ENCODE measurements around the gene IL26. TPM values are rescaled to one million over a fixed set of nuclear protein-coding genes. Genes with fewer than 3 reads are reported as not detected.

IL26 gene
- polyA plus RNA-seq, 1 donor (not counting 4 experiments of a cell fraction or from before 2014, with no cell fraction given), result not detected

DNA sequence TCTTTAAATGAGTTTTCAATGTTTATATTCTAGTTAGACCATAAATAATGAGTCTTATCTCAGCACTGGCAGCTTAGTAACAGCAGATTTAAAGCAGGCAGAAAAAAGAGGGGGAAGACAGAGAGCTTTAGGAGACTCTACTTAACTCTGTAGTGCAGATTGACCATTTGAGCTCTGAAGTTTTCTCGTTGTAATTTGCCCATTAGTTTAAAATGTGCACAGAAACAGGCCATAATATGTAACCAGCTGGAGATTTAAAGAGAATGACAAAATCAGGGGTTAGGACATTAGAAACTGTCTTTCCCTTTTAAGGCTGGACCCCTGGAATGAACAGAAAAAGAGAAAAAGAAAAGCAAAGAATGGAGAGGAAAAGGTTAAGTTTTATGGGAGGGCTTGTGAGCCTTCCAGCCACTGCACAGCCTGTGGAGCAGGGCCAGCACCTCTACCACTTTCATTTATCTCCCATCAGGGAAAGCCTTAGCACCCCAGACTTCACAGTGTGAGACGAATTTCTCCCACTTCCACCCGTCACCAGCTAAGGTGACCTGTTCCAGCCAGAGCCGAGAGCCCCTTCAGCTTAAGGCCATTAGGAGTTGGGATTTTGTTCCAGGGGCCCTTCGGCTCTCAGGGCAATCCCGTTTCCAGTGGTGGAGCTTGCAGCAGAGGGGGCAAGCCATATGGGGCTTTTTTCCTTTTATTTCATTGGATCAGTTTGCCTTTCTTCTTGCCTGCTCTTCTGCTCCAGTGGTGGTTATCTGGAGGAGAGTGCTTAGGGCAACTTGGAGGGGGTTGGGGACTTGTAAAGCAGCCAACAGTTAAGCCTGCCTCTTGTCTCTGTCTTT lies 19.8 kb upstream of the IL26 start:
- Histone ChIP-seq H3K27me3 (ENCODE audit: control insufficient read depth, extremely low read depth, insufficient read depth, low read length) (no peaks in the 10 kb centered on the region), H3K9me3 (ENCODE audit: control insufficient read depth, low read depth, low read length) (no peaks in the 10 kb centered on the region), H3K9ac (ENCODE audit: control insufficient read depth, extremely low read depth, insufficient read depth, low read length) (no peak overlapping the region), H3K4me2 (ENCODE audit: control insufficient read depth, extremely low read depth, insufficient read depth, low read depth, low read length) (no peak overlapping the region), H3K4me3 (ENCODE audit: control insufficient read depth in 2 of 3, extremely low read depth in 1 of 3, insufficient read depth in 2 of 3, low read depth in 1 of 3, low read length in 3 of 3) (no peak overlapping the region), H3K79me2 (ENCODE audit: control insufficient read depth, insufficient read depth, low read length) (no peaks in the 10 kb centered on the region), H4K20me1 (ENCODE audit: control insufficient read depth, extremely low read depth, insufficient read depth, low read length) (no peaks in the 10 kb centered on the region), H3K36me3 (ENCODE audit: control insufficient read depth in 2 of 2, extremely low read depth in 1 of 2, insufficient read depth in 2 of 2, low read length in 2 of 2) (no peaks in the 10 kb centered on the region), H2AFZ (ENCODE audit: control insufficient read depth, low read length) (no peak overlapping the region), H3K27ac (ENCODE audit: control insufficient read depth, insufficient read depth, low read length) (no peak overlapping the region), H3K4me1 (ENCODE audit: control insufficient read depth, extremely low read depth, insufficient read depth, low read length) (peaks cover 7% of the 10 kb centered on the region), H3K9me1 (ENCODE audit: control insufficient read depth, extremely low read depth, insufficient read depth, low read length) (no peaks in the 10 kb centered on the region)
- TF ChIP-seq, protein P1, sequence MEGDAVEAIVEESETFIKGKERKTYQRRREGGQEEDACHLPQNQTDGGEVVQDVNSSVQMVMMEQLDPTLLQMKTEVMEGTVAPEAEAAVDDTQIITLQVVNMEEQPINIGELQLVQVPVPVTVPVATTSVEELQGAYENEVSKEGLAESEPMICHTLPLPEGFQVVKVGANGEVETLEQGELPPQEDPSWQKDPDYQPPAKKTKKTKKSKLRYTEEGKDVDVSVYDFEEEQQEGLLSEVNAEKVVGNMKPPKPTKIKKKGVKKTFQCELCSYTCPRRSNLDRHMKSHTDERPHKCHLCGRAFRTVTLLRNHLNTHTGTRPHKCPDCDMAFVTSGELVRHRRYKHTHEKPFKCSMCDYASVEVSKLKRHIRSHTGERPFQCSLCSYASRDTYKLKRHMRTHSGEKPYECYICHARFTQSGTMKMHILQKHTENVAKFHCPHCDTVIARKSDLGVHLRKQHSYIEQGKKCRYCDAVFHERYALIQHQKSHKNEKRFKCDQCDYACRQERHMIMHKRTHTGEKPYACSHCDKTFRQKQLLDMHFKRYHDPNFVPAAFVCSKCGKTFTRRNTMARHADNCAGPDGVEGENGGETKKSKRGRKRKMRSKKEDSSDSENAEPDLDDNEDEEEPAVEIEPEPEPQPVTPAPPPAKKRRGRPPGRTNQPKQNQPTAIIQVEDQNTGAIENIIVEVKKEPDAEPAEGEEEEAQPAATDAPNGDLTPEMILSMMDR (optimal IDR thresholded peaks at IDR 0.05 in 1 of 3, IDR thresholded peaks at IDR 0.05 in 1 of 3, conservative IDR thresholded peaks at IDR 0.05 in 1 of 3; ENCODE audit: extremely low read depth in 1 of 3, insufficient read depth in 2 of 3, low read length in 3 of 3), result no peak
- TF ChIP-seq EZH2 (IDR thresholded peaks at IDR 0.05; ENCODE audit: low read length), result no peak
- no peak for FAIRE-seq
- no peak for DNase-seq (ENCODE audit: low read depth, low spot score)
- dilution Hi-C loops (cut with MboI; ENCODE audit: extremely low pct_ligation_motif_present, low sequenced_read_pairs), result no loop called here

DNA sequence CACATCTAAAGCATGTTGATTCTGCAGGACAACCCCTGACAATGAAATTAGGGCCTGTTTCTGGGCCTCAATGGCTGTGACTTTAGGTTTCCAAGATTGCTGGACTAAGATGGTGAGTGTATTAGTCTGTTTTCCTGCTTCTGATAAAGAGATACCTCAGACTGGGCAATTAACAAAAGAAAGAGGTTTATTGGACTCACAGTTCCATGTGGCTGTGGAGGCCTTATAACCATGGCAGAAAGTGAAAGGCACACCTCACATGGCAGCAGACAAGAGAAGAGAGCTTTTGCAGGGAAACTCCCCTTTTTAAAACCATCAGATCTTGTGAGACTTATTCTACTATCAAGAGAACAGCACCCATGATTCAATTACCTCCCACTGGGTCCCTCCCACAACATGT lies 17.2 kb upstream of the IL26 start:
- dilution Hi-C loops (cut with MboI; ENCODE audit: extremely low pct_ligation_motif_present, low sequenced_read_pairs), result no loop called here
- Histone ChIP-seq H3K4me2 (ENCODE audit: control insufficient read depth, extremely low read depth, insufficient read depth, low read depth, low read length) (no peak overlapping the region), H3K36me3 (ENCODE audit: control insufficient read depth in 2 of 2, extremely low read depth in 1 of 2, insufficient read depth in 2 of 2, low read length in 2 of 2) (no peaks in the 10 kb centered on the region), H3K79me2 (ENCODE audit: control insufficient read depth, insufficient read depth, low read length) (no peaks in the 10 kb centered on the region), H3K27ac (ENCODE audit: control insufficient read depth, insufficient read depth, low read length) (no peak overlapping the region), H3K9ac (ENCODE audit: control insufficient read depth, extremely low read depth, insufficient read depth, low read length) (no peak overlapping the region), H3K4me3 (ENCODE audit: control insufficient read depth in 2 of 3, extremely low read depth in 1 of 3, insufficient read depth in 2 of 3, low read depth in 1 of 3, low read length in 3 of 3) (no peak overlapping the region), H4K20me1 (ENCODE audit: control insufficient read depth, extremely low read depth, insufficient read depth, low read length) (no peaks in the 10 kb centered on the region), H3K9me1 (ENCODE audit: control insufficient read depth, extremely low read depth, insufficient read depth, low read length) (no peaks in the 10 kb centered on the region), H3K9me3 (ENCODE audit: control insufficient read depth, low read depth, low read length) (no peaks in the 10 kb centered on the region), H3K4me1 (ENCODE audit: control insufficient read depth, extremely low read depth, insufficient read depth, low read length) (peaks cover 17% of the 10 kb centered on the region), H2AFZ (ENCODE audit: control insufficient read depth, low read length) (no peak overlapping the region), H3K27me3 (ENCODE audit: control insufficient read depth, extremely low read depth, insufficient read depth, low read length) (no peaks in the 10 kb centered on the region)
- DNase-seq (ENCODE audit: low read depth, low spot score) (no peak), FAIRE-seq (no peak)
- TF ChIP-seq, protein P1 (optimal IDR thresholded peaks at IDR 0.05 in 1 of 3, IDR thresholded peaks at IDR 0.05 in 1 of 3, conservative IDR thresholded peaks at IDR 0.05 in 1 of 3; ENCODE audit: extremely low read depth in 1 of 3, insufficient read depth in 2 of 3, low read length in 3 of 3), result no peak
- TF ChIP-seq EZH2 (IDR thresholded peaks at IDR 0.05; ENCODE audit: low read length), result no peak
